ENCODE measurements around the gene GPR150. TPM values are rescaled to one million over a fixed set of nuclear protein-coding genes. Genes with fewer than 3 reads are reported as not detected.

Gene GPR150
- total RNA-seq, 4 donors from 2014 or later, result 0.42 to 1.1 (median 0.92) TPM; not detected in 1

GRCh38 chr5:95615164-95615467 lies 4.8 kb upstream of the GPR150 start:
- H3K27me3 ChIP-seq, result peaks cover 0 to 16% (median 3%) of the 10 kb centered on the region in 4 donors
- H3K4me3 ChIP-seq, result no peak overlapping the region
- H3K4me1 ChIP-seq, result peaks cover 8 to 12% (median 11%) of the 10 kb centered on the region in 4 donors
- H3K27ac ChIP-seq (replicated peaks in 1 of 4), result no peak overlapping the region
- TF ChIP-seq POLR2A (IDR thresholded peaks at IDR 0.05; ENCODE audit: low read depth) (no peak), CTCF (IDR thresholded peaks at IDR 0.05) (no peak), EP300 (IDR thresholded peaks at IDR 0.05) (no peak), POLR2AphosphoS5 (IDR thresholded peaks at IDR 0.05) (no peak)
- no peaks in the 10 kb centered on the region for H3K36me3 ChIP-seq
- intact Hi-C loops (cut with DNase I), result no loop called here
- 100% methylated on average over 1 of the region's 1 CpG for WGBS
- peaks cover 0 to 7% (median 2%) of the 10 kb centered on the region in 4 donors for H3K9me3 ChIP-seq
- no peak for DNase-seq (ENCODE audit: extremely low spot score)

- intact Hi-C loops (cut with DNase I), result no loop called here
- Histone ChIP-seq H3K36me3 (no peaks in the 10 kb centered on the region), H3K4me3 (no peak overlapping the region), H3K27me3 (peaks cover 0 to 32% (median 3%) of the 10 kb centered on the region in 4 donors), H3K4me1 (peaks cover 18 to 28% (median 25%) of the 10 kb centered on the region in 4 donors), H3K9me3 (peaks cover 0 to 7% (median 2%) of the 10 kb centered on the region in 4 donors), H3K27ac (replicated peaks in 1 of 4) (no peak overlapping the region)
- TF ChIP-seq CTCF (IDR thresholded peaks at IDR 0.05), result no peak
- TF ChIP-seq POLR2A (IDR thresholded peaks at IDR 0.05; ENCODE audit: low read depth), result no peak
- no peak for TF ChIP-seq EP300 (IDR thresholded peaks at IDR 0.05)
- 73% methylated on average over 5 of the region's 5 CpGs for WGBS
- no peak for DNase-seq (ENCODE audit: extremely low spot score)
Observed at GRCh38 chr5:95617057-95617456, 2.8 kb upstream of the GPR150 start.

GRCh38 chr5:95619096-95619495 lies 791 bp upstream of the GPR150 start:
- Histone ChIP-seq H3K27ac (replicated peaks in 1 of 4) (no peak overlapping the region), H3K36me3 (no peaks in the 10 kb centered on the region), H3K9me3 (no peaks in the 10 kb centered on the region), H3K27me3 (peaks cover 0 to 32% (median 3%) of the 10 kb centered on the region in 4 donors), H3K4me1 (peaks cover 18 to 28% (median 25%) of the 10 kb centered on the region in 4 donors), H3K4me3 (peak overlapping the region in 1 of 4 donors; percentile 61)
- WGBS, result 81% methylated on average over 4 of the region's 4 CpGs
- intact Hi-C loops (cut with DNase I), result no loop called here
- DNase-seq (ENCODE audit: extremely low spot score), result no peak
- TF ChIP-seq CTCF (IDR thresholded peaks at IDR 0.05) (no peak), EP300 (IDR thresholded peaks at IDR 0.05) (no peak), POLR2AphosphoS5 (IDR thresholded peaks at IDR 0.05) (no peak), POLR2A (IDR thresholded peaks at IDR 0.05; ENCODE audit: low read depth) (no peak)

- DNase-seq (ENCODE audit: extremely low spot score), result no peak
- Histone ChIP-seq H3K27me3 (peaks cover 0 to 32% (median 3%) of the 10 kb centered on the region in 4 donors), H3K9me3 (no peaks in the 10 kb centered on the region), H3K27ac (replicated peaks in 1 of 4) (peak overlapping the region in 1 of 4 donors; percentile 39), H3K4me1 (peaks cover 18 to 28% (median 25%) of the 10 kb centered on the region in 4 donors), H3K4me3 (peak overlapping the region; percentile 61 to 68 (median 61)), H3K36me3 (no peaks in the 10 kb centered on the region)
- 27% methylated on average over 19 of the region's 19 CpGs for WGBS
- TF ChIP-seq POLR2A (IDR thresholded peaks at IDR 0.05; ENCODE audit: low read depth), result no peak
- no peak for TF ChIP-seq POLR2AphosphoS5 (IDR thresholded peaks at IDR 0.05)
- no peak for TF ChIP-seq CTCF (IDR thresholded peaks at IDR 0.05)
- no peak for TF ChIP-seq EP300 (IDR thresholded peaks at IDR 0.05)
- intact Hi-C loops (cut with DNase I), result no loop called here
Observed at GRCh38 chr5:95619514-95620029, 315 bp upstream of the GPR150 start.

Data from esophagus muscularis mucosa (tissue), 4 donors.